SK-N-SH (cell line): ENCODE data around the gene COLQ. TPM values are rescaled to one million over a fixed set of nuclear protein-coding genes. Genes with fewer than 3 reads are reported as not detected.

Experiments
- polyA plus RNA-seq, 3 experiments: library from polyadenylated mRNA; depleted of rRNA; stranded (reverse); fragments of >200 nt; gene quantifications; 2 replicates each; pipeline ENCODE4 v1.2.3, GENCODE V29; 2012
- small RNA-seq, 7 experiments: library from RNA; depleted of rRNA; stranded (forward); fragments of <200 nt; gene quantifications; one replicate each; pipeline ENCODE3, GENCODE V24; 2012

Gene COLQ
- polyA plus RNA-seq, 1 of the 3 experiments (the other 2 are of a cell fraction), result 1.5 TPM

Small RNA genes within 50 kb of the gene (small RNA-seq; reads per million reads assigned to genes)
- gene MIR4270, result 0 reads per million in 7 experiments
- gene RN7SL110P, result 0 reads per million in 7 experiments
- 0 reads per million in 7 experiments for gene RNU6-1024P

Other genes starting within 250 kb of the COLQ start
- 29.5 and 32.3 TPM in 2 replicates for gene SH3BP5, start 189.1 kb downstream of the COLQ start, polyA plus RNA-seq (2012; rRNA removed)
- gene METTL6, start 94.2 kb downstream of the COLQ start, polyA plus RNA-seq (2012; rRNA removed), result 22.7 and 23.7 TPM in 2 replicates
- gene EAF1, start 94.1 kb downstream of the COLQ start, polyA plus RNA-seq (2012; rRNA removed), result 10.0 and 11.1 TPM in 2 replicates
- 15.1 and 23.0 TPM in 2 replicates for gene HACL1, start 79.9 kb upstream of the COLQ start, polyA plus RNA-seq (2012; rRNA removed)
- gene BTD, start 80.0 kb upstream of the COLQ start, polyA plus RNA-seq (2012; rRNA removed), result 23.6 and 32.5 TPM in 2 replicates